Liver (tissue), 9 donors: ENCODE data around the gene PPP6R3. TPM values are rescaled to one million over a fixed set of nuclear protein-coding genes. Genes with fewer than 3 reads are reported as not detected.

Experiments used
- DNase-seq: peaks from one replicate; pipeline ENCODE4 v3.0.0-alpha.2; 2017; ENCODE audit warnings: low spot score
- H3K27ac ChIP-seq, 2 donors: one replicate each; pipeline ENCODE4 v1.7.0; 2013; ENCODE audit warnings: inconsistent platforms in 2 of 2, low read length in 2 of 2, control low read depth in 1 of 2, low read depth in 1 of 2, mild to moderate bottlenecking in 1 of 2
- H3K27me3 ChIP-seq, 4 donors: one replicate each; pipeline versions ENCODE4 v1.6.1 to v1.7.0; 2013; ENCODE audit warnings: low read length in 3 of 4, inconsistent platforms in 1 of 4, mild to moderate bottlenecking in 1 of 4, moderate library complexity in 1 of 4; ENCODE audit not compliant: control insufficient read depth in 4 of 4, insufficient read depth in 4 of 4
- H3K36me3 ChIP-seq, 4 donors: one replicate each; pipeline versions ENCODE4 v1.6.1 to v1.7.0; 2013; ENCODE audit warnings: low read length in 3 of 4, mild to moderate bottlenecking in 3 of 4, low read depth in 1 of 4, moderate library complexity in 1 of 4; ENCODE audit not compliant: control insufficient read depth in 4 of 4, insufficient read depth in 3 of 4
- H3K4me1 ChIP-seq, 4 donors: one replicate each; pipeline versions ENCODE4 v1.6.1 to v1.7.0; 2013; ENCODE audit warnings: low read length in 3 of 4, mild to moderate bottlenecking in 3 of 4, moderate library complexity in 1 of 4; ENCODE audit not compliant: control insufficient read depth in 4 of 4, insufficient read depth in 4 of 4
- H3K4me3 ChIP-seq, 3 donors: one replicate each; pipeline versions ENCODE4 v1.6.1 to v1.7.0; 2013; ENCODE audit warnings: low read length in 3 of 3, control low read depth in 1 of 3, low read depth in 1 of 3, mild to moderate bottlenecking in 1 of 3
- H3K9ac ChIP-seq, 2 donors: one replicate each; pipeline ENCODE4 v1.7.0; 2013; ENCODE audit warnings: low read length in 2 of 2, mild to moderate bottlenecking in 2 of 2, moderate library complexity in 2 of 2, control low read depth in 1 of 2, low read depth in 1 of 2
- H3K9me3 ChIP-seq, 4 donors: one replicate each; pipeline versions ENCODE4 v1.6.1 to v1.7.0; 2013; ENCODE audit warnings: low read length in 3 of 4; ENCODE audit not compliant: control insufficient read depth in 4 of 4
- ATF3 ChIP-seq: IDR thresholded peaks from 2 replicates; pipeline ENCODE4 v1.6.1; 2016; ENCODE audit warnings: antibody characterized with exemption
- CTCF ChIP-seq: fragments of 150-350 bp; IDR thresholded peaks from 2 replicates; pipeline ENCODE4 v1.5.1; 2017; ENCODE audit warnings: improper control_type of control experiment, low read depth, low read length; ENCODE audit not compliant: missing input control
- EGR1 ChIP-seq, 2 donors: IDR thresholded peaks; 2 replicates each; pipeline ENCODE4 v1.6.1; 2016 to 2018; ENCODE audit warnings: antibody characterized with exemption in 2 of 2, low read depth in 2 of 2
- FOXA1 ChIP-seq: IDR thresholded peaks from 2 replicates; pipeline ENCODE4 v1.6.1; 2016; ENCODE audit warnings: antibody characterized with exemption
- FOXA2 ChIP-seq: IDR thresholded peaks from 2 replicates; pipeline ENCODE4 v1.6.1; 2016; ENCODE audit warnings: antibody characterized with exemption
- HNF4A ChIP-seq, 2 donors: conservative IDR thresholded peaks; 2 replicates each; pipeline ENCODE4 v1.6.1; 2016; ENCODE audit warnings: antibody characterized with exemption in 2 of 2, mild to moderate bottlenecking in 2 of 2
- HNF4G ChIP-seq: IDR thresholded peaks from 2 replicates; pipeline ENCODE4 v1.6.1; 2016; ENCODE audit warnings: antibody characterized with exemption
- MAX ChIP-seq: IDR thresholded peaks from 2 replicates; pipeline ENCODE4 v1.6.1; 2016; ENCODE audit warnings: antibody characterized with exemption
- NR2F2 ChIP-seq: IDR thresholded peaks from 2 replicates; pipeline ENCODE4 v1.6.1; 2016; ENCODE audit warnings: antibody characterized with exemption
- REST ChIP-seq: IDR thresholded peaks from 2 replicates; pipeline ENCODE4 v1.6.1; 2016; ENCODE audit warnings: antibody characterized with exemption, mild to moderate bottlenecking
- RXRA ChIP-seq, 2 donors: IDR thresholded peaks; 2 replicates each; pipeline ENCODE4 v1.6.1; 2017 to 2018; ENCODE audit warnings: antibody characterized with exemption in 2 of 2, mild to moderate bottlenecking in 1 of 2
- SP1 ChIP-seq: IDR thresholded peaks from 2 replicates; pipeline ENCODE4 v1.6.1; 2018; ENCODE audit warnings: antibody characterized with exemption, mild to moderate bottlenecking
- TAF1 ChIP-seq: conservative IDR thresholded peaks from 2 replicates; pipeline ENCODE4 v1.6.1; 2016; ENCODE audit warnings: antibody characterized with exemption, mild to moderate bottlenecking
- YY1 ChIP-seq: IDR thresholded peaks from 2 replicates; pipeline ENCODE4 v1.6.1; 2016; ENCODE audit warnings: antibody characterized with exemption, mild to moderate bottlenecking
- ZBTB33 ChIP-seq: IDR thresholded peaks from 2 replicates; pipeline ENCODE4 v1.6.1; 2016; ENCODE audit warnings: antibody characterized with exemption
- WGBS: extraction: QIAGEN DNeasy Blood & Tissue Kit; methylation state at CpG from one replicate; pipeline ENCODE4 v1.1.7; 2013; 5-methylcytosine and 5-hydroxymethylcytosine counted together
- polyA plus RNA-seq, 2 donors: library from polyadenylated mRNA; stranded (reverse) in 1 of 2; unstranded in 1 of 2; fragments of 200-250 nt in 1 of 2; fragments of >200 nt in 1 of 2; fragmentation: Nextera tagmentation in 1 of 2; extraction: Ambion mirVana in 1 of 2; gene quantifications; one replicate each; pipeline versions ENCODE4 v1.2.1 to v1.2.3, GENCODE V29; 2013 to 2015
- total RNA-seq, 2 donors: library from RNA; depleted of rRNA; stranded (reverse); fragments of >200 nt; gene quantifications; one replicate each; pipeline ENCODE4 v1.2.3, GENCODE V29; 2014
- donor health status: healthy.
- donor health status: healthy.
- donor health status: healthy.
- donor health status: healthy.
- donor health status: healthy.

PPP6R3 gene
- total and polyA plus RNA-seq, 4 donors, result 12.3 to 101 (median 58.1) TPM

- TF ChIP-seq TAF1, result no peak
- TF ChIP-seq ATF3, result no peak
- TF ChIP-seq ZBTB33, result no peak
- no peak for TF ChIP-seq HNF4A (conservative IDR thresholded peaks at IDR 0.05)
- TF ChIP-seq FOXA1, result no peak
- TF ChIP-seq RXRA (IDR thresholded peaks at IDR 0.05), result no peak
- no peak for TF ChIP-seq SP1
- no peak for TF ChIP-seq FOXA2
- no peak for TF ChIP-seq YY1
- Histone ChIP-seq H3K27me3 (no peaks in the 10 kb centered on the region), H3K27ac (no peak overlapping the region), H3K36me3 (peaks cover 2 to 17% (median 14%) of the 10 kb centered on the region in 4 donors), H3K9ac (no peak overlapping the region), H3K4me1 (peaks cover 0 to 6% (median 3%) of the 10 kb centered on the region in 4 donors), H3K4me3 (no peak overlapping the region), H3K9me3 (no peaks in the 10 kb centered on the region)
- 84% methylated on average over 5 of the region's 5 CpGs for WGBS
- DNase-seq, result no peak
Observed at GRCh38 chr11:68517121-68517741, 56.7 kb downstream of the PPP6R3 start.

- H3K4me3 ChIP-seq, result no peak overlapping the region
- H3K27me3 ChIP-seq, result no peaks in the 10 kb centered on the region
- no peak overlapping the region for H3K9ac ChIP-seq
- H3K9me3 ChIP-seq, result no peaks in the 10 kb centered on the region
- 59% methylated on average over 1 of the region's 1 CpG for WGBS
- H3K4me1 ChIP-seq, result peaks cover 0 to under 1% (median 0%) of the 10 kb centered on the region in 4 donors
- no peak for DNase-seq
- TF ChIP-seq FOXA1 (no peak), ATF3 (no peak), REST (no peak), RXRA (IDR thresholded peaks at IDR 0.05) (no peak), HNF4G (no peak), EGR1 (IDR thresholded peaks at IDR 0.05; ENCODE audit: low read depth in 2 of 2) (no peak), YY1 (no peak), CTCF (no peak), MAX (no peak), NR2F2 (no peak)
- no peak overlapping the region for H3K27ac ChIP-seq
- H3K36me3 ChIP-seq, result peaks cover 4 to 25% (median 21%) of the 10 kb centered on the region in 4 donors
Observed at GRCh38 chr11:68518191-68518590, 57.6 kb downstream of the PPP6R3 start.
